Central memory CD8-positive, alpha-beta T cell (primary cell): Measurements from ENCODE around the gene VPS26C.

Source experiments
- ATAC-seq: fragments of 150-1000 bp; cut with Tn5 transposase; replicated peaks from 2 replicates; pipeline ENCODE4 v1.10.0; 2022; ENCODE audit warnings: mild to moderate bottlenecking, moderate FRiP score, moderate number of reproducible peaks; ENCODE audit not compliant: poor library complexity, severe bottlenecking; ENCODE audit errors: extremely low read depth
- DNase-seq, 2 donors: peaks; one replicate each; pipeline ENCODE4 v3.0.0; 2021; ENCODE audit warnings: low spot score in 2 of 2
- H3K27ac Mint-ChIP-seq: one replicate; pipeline ENCODE4 v1.8.0; 2022; ENCODE audit warnings: low read depth, mild to moderate bottlenecking, moderate library complexity, mixed read lengths
- H3K27me3 Mint-ChIP-seq: one replicate; pipeline ENCODE4 v1.8.0; 2022; ENCODE audit warnings: mixed read lengths
- H3K36me3 Mint-ChIP-seq: one replicate; pipeline ENCODE4 v1.8.0; 2022; ENCODE audit warnings: mild to moderate bottlenecking, moderate library complexity, mixed read lengths; ENCODE audit not compliant: insufficient read depth
- H3K4me1 Mint-ChIP-seq: one replicate; pipeline ENCODE4 v1.8.0; 2022; ENCODE audit warnings: mixed read lengths
- H3K4me3 Mint-ChIP-seq: one replicate; pipeline ENCODE4 v1.8.0; 2022; ENCODE audit warnings: mild to moderate bottlenecking, moderate library complexity, mixed read lengths
- H3K9me3 Mint-ChIP-seq: one replicate; pipeline ENCODE4 v1.8.0; 2022; ENCODE audit warnings: mixed read lengths

VPS26C gene

GRCh38 chr21:37276377-37276776, 9.2 kb upstream of the VPS26C start:
- H3K4me3 Mint-ChIP-seq: no peak overlapping the region
- ATAC-seq (no peak), DNase-seq (no peak)
- H3K4me1 Mint-ChIP-seq: no peaks in the 10 kb centered on the region
- no peaks in the 10 kb centered on the region for H3K27me3 Mint-ChIP-seq
- peaks cover 3% of the 10 kb centered on the region for H3K36me3 Mint-ChIP-seq
- H3K27ac Mint-ChIP-seq: no peak overlapping the region
- H3K9me3 Mint-ChIP-seq: no peaks in the 10 kb centered on the region

GRCh38 chr21:37273911-37274690, 7.0 kb upstream of the VPS26C start:
- Mint-ChIP-seq H3K4me3 (no peak overlapping the region), H3K36me3 (no peaks in the 10 kb centered on the region), H3K9me3 (no peaks in the 10 kb centered on the region), H3K4me1 (no peaks in the 10 kb centered on the region), H3K27ac (no peak overlapping the region), H3K27me3 (no peaks in the 10 kb centered on the region)
- ATAC-seq: no peak
- no peak for DNase-seq

GRCh38 chr21:37273440-37273839, 6.3 kb upstream of the VPS26C start:
- no peaks in the 10 kb centered on the region for H3K9me3 Mint-ChIP-seq
- H3K36me3 Mint-ChIP-seq: no peaks in the 10 kb centered on the region
- H3K4me1 Mint-ChIP-seq: no peaks in the 10 kb centered on the region
- DNase-seq: no peak
- no peak overlapping the region for H3K4me3 Mint-ChIP-seq
- H3K27me3 Mint-ChIP-seq: no peaks in the 10 kb centered on the region
- no peak overlapping the region for H3K27ac Mint-ChIP-seq
- ATAC-seq: no peak

- Mint-ChIP-seq H3K4me1 (peaks cover 4% of the 10 kb centered on the region), H3K4me3 (no peak overlapping the region), H3K27me3 (no peaks in the 10 kb centered on the region), H3K9me3 (no peaks in the 10 kb centered on the region), H3K36me3 (peaks cover under 1% of the 10 kb centered on the region), H3K27ac (no peak overlapping the region)
- DNase-seq (no peak), ATAC-seq (no peak)
Measured at GRCh38 chr21:37272897-37273296, 5.8 kb upstream of the VPS26C start.

GRCh38 chr21:37270576-37271365, 3.6 kb upstream of the VPS26C start:
- H3K4me3 Mint-ChIP-seq: no peak overlapping the region

GRCh38 chr21:37269481-37269880, 2.3 kb upstream of the VPS26C start:
- Mint-ChIP-seq H3K4me1 (peaks cover 19% of the 10 kb centered on the region), H3K4me3 (peak overlapping the region; percentile 94), H3K27me3 (no peaks in the 10 kb centered on the region), H3K36me3 (peaks cover 20% of the 10 kb centered on the region), H3K27ac (peak overlapping the region; percentile 7), H3K9me3 (no peaks in the 10 kb centered on the region)
- DNase-seq: no peak
- no peak for ATAC-seq

More at GRCh38 chr21:37270576-37271365, 3.6 kb upstream of the VPS26C start:
- Mint-ChIP-seq H3K27me3 (no peaks in the 10 kb centered on the region), H3K36me3 (peaks cover 14% of the 10 kb centered on the region), H3K27ac (no peak overlapping the region), H3K4me1 (peaks cover 13% of the 10 kb centered on the region), H3K9me3 (no peaks in the 10 kb centered on the region)
- DNase-seq (no peak), ATAC-seq (no peak)

- Mint-ChIP-seq H3K4me1 (peaks cover 23% of the 10 kb centered on the region), H3K9me3 (no peaks in the 10 kb centered on the region), H3K4me3 (peak overlapping the region; percentile 94), H3K27ac (peak overlapping the region; percentile 98), H3K36me3 (peaks cover 20% of the 10 kb centered on the region), H3K27me3 (no peaks in the 10 kb centered on the region)
- ATAC-seq (no peak), DNase-seq (no peak)
Measured at GRCh38 chr21:37268186-37268503, 1.0 kb upstream of the VPS26C start.

GRCh38 chr21:37266515-37267221, 466 bp downstream of the VPS26C start:
- peaks cover 20% of the 10 kb centered on the region for H3K36me3 Mint-ChIP-seq
- H3K4me1 Mint-ChIP-seq: peaks cover 30% of the 10 kb centered on the region
- H3K4me3 Mint-ChIP-seq: peak overlapping the region; percentile 94
- no peaks in the 10 kb centered on the region for H3K9me3 Mint-ChIP-seq
- H3K27me3 Mint-ChIP-seq: no peaks in the 10 kb centered on the region
- peak overlapping the region; percentile 98 for H3K27ac Mint-ChIP-seq
- DNase-seq (no peak), ATAC-seq (peak; percentile 16)

GRCh38 chr21:37264808-37265207, 2.3 kb downstream of the VPS26C start:
- H3K4me1 Mint-ChIP-seq: peaks cover 30% of the 10 kb centered on the region
- H3K27ac Mint-ChIP-seq: no peak overlapping the region
- H3K9me3 Mint-ChIP-seq: no peaks in the 10 kb centered on the region

GRCh38 chr21:37263827-37264600, 3.1 kb downstream of the VPS26C start:
- Mint-ChIP-seq H3K36me3 (peaks cover 20% of the 10 kb centered on the region), H3K27me3 (no peaks in the 10 kb centered on the region), H3K4me1 (peaks cover 30% of the 10 kb centered on the region), H3K9me3 (no peaks in the 10 kb centered on the region), H3K4me3 (no peak overlapping the region), H3K27ac (no peak overlapping the region)
- ATAC-seq: no peak
- no peak for DNase-seq

More at GRCh38 chr21:37264808-37265207, 2.3 kb downstream of the VPS26C start:
- ATAC-seq: no peak
- DNase-seq: no peak
- H3K27me3 Mint-ChIP-seq: no peaks in the 10 kb centered on the region
- H3K4me3 Mint-ChIP-seq: no peak overlapping the region
- H3K36me3 Mint-ChIP-seq: peaks cover 20% of the 10 kb centered on the region

GRCh38 chr21:37259426-37259825, 7.7 kb downstream of the VPS26C start:
- no peak for ATAC-seq
- H3K27ac Mint-ChIP-seq: no peak overlapping the region
- H3K4me3 Mint-ChIP-seq: no peak overlapping the region
- no peak for DNase-seq
- H3K4me1 Mint-ChIP-seq: peaks cover 30% of the 10 kb centered on the region
- H3K9me3 Mint-ChIP-seq: no peaks in the 10 kb centered on the region
- peaks cover 13% of the 10 kb centered on the region for H3K36me3 Mint-ChIP-seq
- H3K27me3 Mint-ChIP-seq: no peaks in the 10 kb centered on the region
